Mucosa of descending colon (tissue), 3 donors: ENCODE measurements around the gene SULT2A1. TPM values are rescaled to one million over a fixed set of nuclear protein-coding genes. Genes with fewer than 3 reads are reported as not detected.
"Not testable (repeated sequence)": the region's sequence is repeated elsewhere in the genome, so short reads cannot be mapped to it uniquely, and the experiment has no call there.

Source experiments
- ATAC-seq: fragments of 200-7000 bp; cut with Tn5 transposase; one replicate; pipeline ENCODE4 v1.9.1; 2020; ENCODE audit warnings: mild to moderate bottlenecking, moderate library complexity
- DNase-seq, 3 donors: peaks; one replicate each; pipeline ENCODE4 v3.0.0-alpha.2; 2020
- H3K36me3 ChIP-seq: fragments of 200-600 bp; one replicate; pipeline ENCODE4 v1.8.0; 2021; ENCODE audit warnings: low read depth, mild to moderate bottlenecking
- H3K4me1 ChIP-seq: fragments of 200-600 bp; one replicate; pipeline ENCODE4 v1.8.0; 2021; ENCODE audit warnings: low read depth, mild to moderate bottlenecking
- H3K4me3 ChIP-seq: fragments of 200-600 bp; one replicate; pipeline ENCODE4 v1.8.0; 2021; ENCODE audit warnings: mild to moderate bottlenecking
- H3K9me3 ChIP-seq: fragments of 200-600 bp; one replicate; pipeline ENCODE4 v1.8.0; 2021; ENCODE audit warnings: mild to moderate bottlenecking
- CTCF ChIP-seq: fragments of 200-600 bp; IDR thresholded peaks from one replicate; pipeline ENCODE4 v1.8.0; 2022; ENCODE audit warnings: antibody characterized with exemption, mild to moderate bottlenecking
- intact Hi-C, 2 donors: fragments of 100-400 bp; cut with DNase I in 1 of 2; cut with micrococcal nuclease in 1 of 2; formaldehyde crosslinking; loops; one replicate each; pipeline versions ENCODE4 v1.11.0 to v1.11.1; 2022; cut with DNase I, micrococcal nuclease
- total RNA-seq, 3 donors: library from RNA; stranded (reverse); fragmentation: NEBNext Ultra II Directional in 2 of 3; extraction: Animal tissue kit (Norgen Biotek cat#: 25700) in 2 of 3; gene quantifications; one replicate each; pipeline versions ENCODE4 v1.2.1 to v1.2.4, GENCODE V29; 2021 to 2023
- donor health status: DM: no; HTN: no; CAD: no; lungs with moderate emphysema.
- donor health status: DM: no; HTN: no; CAD: no.
- donor health status: DM: no; HTN: yes; CAD: no.

The SULT2A1 gene
- total RNA-seq, 3 donors from 2014 or later: 0.67 to 1.3 TPM; not detected in 1

DNA sequence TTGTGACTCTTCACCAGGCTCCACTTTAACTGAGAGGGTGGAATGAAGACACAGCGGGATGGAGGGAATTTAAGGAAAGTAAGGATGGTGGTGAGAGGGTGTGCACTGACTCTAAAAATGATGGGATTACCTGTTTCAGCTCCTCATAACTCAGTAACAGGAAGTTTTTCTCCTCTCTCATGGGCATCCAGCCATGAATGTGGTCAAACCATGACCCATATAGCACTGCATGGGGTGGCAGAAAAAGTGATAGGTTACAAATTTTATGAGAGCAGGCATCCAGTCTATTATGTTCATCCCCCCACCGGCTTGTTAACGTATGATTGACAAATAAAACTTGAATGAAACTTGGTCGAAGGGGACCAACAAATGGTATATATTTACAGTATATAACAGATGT lies 7.2 kb downstream of the SULT2A1 start:
- DNase-seq (no peak), ATAC-seq (no peak)
- Histone ChIP-seq H3K36me3 (no peaks in the 10 kb centered on the region), H3K4me3 (no peak overlapping the region), H3K4me1 (no peaks in the 10 kb centered on the region), H3K9me3 (no peaks in the 10 kb centered on the region)
- no peak for TF ChIP-seq CTCF
- intact Hi-C loops: no loop called here

DNA sequence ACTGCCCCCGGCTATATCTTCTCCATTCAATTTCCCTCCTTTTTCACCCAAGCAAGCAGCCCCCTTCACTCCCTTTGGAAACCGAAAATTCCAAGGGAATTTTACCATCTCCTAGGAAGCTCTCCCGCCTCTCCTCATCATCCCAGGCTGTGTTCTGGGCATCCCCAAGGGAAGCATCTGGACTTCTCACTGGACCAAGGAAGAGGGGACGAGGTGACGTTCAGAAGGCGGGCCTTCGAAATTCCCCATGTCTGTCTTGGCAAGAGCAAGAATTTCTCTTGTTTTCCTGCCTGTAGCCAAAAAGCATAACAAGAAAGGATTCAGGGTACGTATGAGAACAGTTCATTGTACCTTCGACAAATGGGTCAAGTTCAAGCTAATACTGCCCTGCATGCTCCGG lies 20.9 kb downstream of the SULT2A1 start:
- no peak for TF ChIP-seq CTCF
- Histone ChIP-seq H3K9me3 (no peaks in the 10 kb centered on the region), H3K4me1 (no peaks in the 10 kb centered on the region), H3K36me3 (no peaks in the 10 kb centered on the region), H3K4me3 (no peak overlapping the region)
- ATAC-seq (no peak), DNase-seq (peak in 1 of 3 donors; percentile 7)
- intact Hi-C loops: no loop called here

DNA sequence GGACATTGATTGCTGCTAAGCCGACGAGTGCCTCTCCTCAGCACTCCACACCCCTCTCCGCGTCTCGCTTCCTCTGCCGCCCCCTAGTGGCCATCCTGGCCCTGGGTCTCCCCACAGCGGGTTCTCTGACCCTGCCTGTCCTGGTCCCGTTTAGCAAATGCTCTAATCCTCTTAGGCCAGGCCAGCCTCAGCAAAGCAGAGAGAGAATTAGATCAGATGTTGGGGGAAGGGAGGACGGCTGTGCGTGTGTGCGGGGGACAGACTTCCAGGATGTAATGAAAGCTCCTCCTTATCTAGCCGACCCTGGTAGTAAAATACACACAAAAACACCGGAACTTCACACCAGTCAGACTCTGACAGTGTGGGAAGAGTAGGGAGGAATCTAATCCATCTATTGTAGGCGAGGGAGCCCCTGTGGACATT lies 22.6 kb downstream of the SULT2A1 start:
- H3K4me1 ChIP-seq: no peaks in the 10 kb centered on the region
- H3K4me3 ChIP-seq: no peak overlapping the region
- TF ChIP-seq CTCF: peak; percentile 92
- ATAC-seq: peak; percentile 94
- peak; percentile 76 to 89 (median 88) for DNase-seq
- H3K36me3 ChIP-seq: no peaks in the 10 kb centered on the region
- H3K9me3 ChIP-seq: no peaks in the 10 kb centered on the region
- intact Hi-C loops: no loop called here

GRCh38 chr19:47861630-47862029 lies 24.5 kb downstream of the SULT2A1 start:
- H3K4me1 ChIP-seq: no peaks in the 10 kb centered on the region
- no peak for TF ChIP-seq CTCF
- no peak for ATAC-seq
- no peaks in the 10 kb centered on the region for H3K36me3 ChIP-seq
- no peak for DNase-seq
- intact Hi-C loops: no loop called here
- no peaks in the 10 kb centered on the region for H3K9me3 ChIP-seq
- H3K4me3 ChIP-seq: no peak overlapping the region

DNA sequence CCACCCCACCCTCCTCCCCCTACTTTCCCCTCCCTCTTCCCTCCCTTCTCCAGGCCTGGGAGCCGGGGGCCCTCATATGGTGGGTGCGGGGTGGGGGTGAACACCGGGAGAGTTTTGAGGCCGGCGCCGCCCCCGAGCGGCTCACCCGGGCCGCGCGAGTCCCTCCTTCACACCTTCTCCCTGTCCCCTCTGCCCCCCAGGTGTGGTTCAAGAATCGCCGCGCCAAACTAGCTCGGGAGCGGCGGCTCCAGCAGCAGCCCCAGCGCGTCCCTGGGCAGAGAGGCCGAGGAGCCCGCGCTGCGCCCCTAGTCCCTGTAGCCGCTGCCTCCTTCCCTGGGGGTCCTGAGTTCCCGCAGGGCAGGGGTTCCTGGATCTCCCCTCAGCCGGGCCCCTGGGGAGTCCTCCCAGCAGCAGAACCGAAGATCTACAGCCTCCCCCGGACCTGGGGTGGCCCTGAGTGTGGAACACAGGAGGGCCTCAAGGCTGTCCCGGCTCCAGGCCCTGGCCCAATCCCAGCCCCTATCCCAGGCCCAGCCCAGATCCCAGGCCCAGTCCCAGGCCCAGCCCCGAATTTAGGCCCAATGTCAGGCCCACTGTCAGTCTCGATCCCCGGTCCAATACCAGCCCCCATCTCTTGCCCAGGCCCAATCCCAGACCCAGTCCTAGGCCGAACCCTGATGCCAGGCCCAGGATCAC lies 25.4 kb downstream of the SULT2A1 start:
- TF ChIP-seq CTCF: no peak
- Histone ChIP-seq H3K36me3 (no peaks in the 10 kb centered on the region), H3K4me1 (no peaks in the 10 kb centered on the region), H3K4me3 (no peak overlapping the region), H3K9me3 (no peaks in the 10 kb centered on the region)
- intact Hi-C loops: no loop called here
- ATAC-seq (no peak), DNase-seq (peak in 1 of 3 donors; percentile 37)

DNA sequence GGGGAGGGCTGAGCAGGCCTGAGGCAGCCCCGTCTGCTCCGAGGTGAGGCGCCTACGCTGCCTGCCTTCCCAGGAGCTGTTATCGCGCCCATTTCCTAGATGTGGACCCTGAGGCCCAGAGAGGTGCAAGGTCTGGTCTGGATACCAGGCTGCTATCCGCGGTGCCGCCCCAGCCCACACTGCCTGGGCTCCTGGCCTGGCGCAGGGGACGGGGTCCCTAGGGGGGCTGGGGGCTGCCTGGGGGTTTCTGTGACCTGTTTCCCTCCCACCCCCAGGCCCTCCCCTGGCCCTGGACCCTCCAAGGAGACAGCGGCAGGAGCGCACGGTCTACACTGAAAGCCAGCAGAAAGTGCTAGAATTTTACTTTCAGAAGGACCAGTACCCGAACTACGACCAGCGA lies 26.3 kb downstream of the SULT2A1 start:
- H3K4me1 ChIP-seq, intact Hi-C loops, DNase-seq, H3K9me3 ChIP-seq, H3K4me3 ChIP-seq, ATAC-seq, H3K36me3 ChIP-seq: not testable (repeated sequence)

- H3K9me3 ChIP-seq, ATAC-seq, H3K4me1 ChIP-seq, H3K4me3 ChIP-seq, H3K36me3 ChIP-seq, intact Hi-C loops: not testable (repeated sequence)
- peak in 1 of 3 donors; percentile 12 for DNase-seq
Measured at GRCh38 chr19:47858646-47859285, 27.3 kb downstream of the SULT2A1 start, which contains the start of gene TPRX2. Gene TPRX2 (plus strand): TSS chr19:47859235. CDS start chr19:47859247, 12 bp downstream.

- H3K4me1 ChIP-seq, H3K9me3 ChIP-seq, intact Hi-C loops, H3K4me3 ChIP-seq, H3K36me3 ChIP-seq, ATAC-seq: not testable (repeated sequence)
- DNase-seq: peak in 1 of 3 donors; percentile 2
Measured at GRCh38 chr19:47858231-47858630, 27.9 kb downstream of the SULT2A1 start.
